Esophagus muscularis mucosa (tissue), 4 donors: ENCODE measurements around the gene UBE2E2.

Source experiments
- CTCF ChIP-seq, 3 experiments: fragments of 200-600 bp in 2 of 3; fragments of 450-650 bp in 1 of 3; sonication (generic) in 2 of 3; IDR thresholded peaks; one replicate each; pipeline ENCODE4 v1.5.1; 2017 to 2019; ENCODE audit warnings: antibody characterized with exemption in 3 of 3, mild to moderate bottlenecking in 2 of 3, moderate library complexity in 1 of 3
- EP300 ChIP-seq: sonication (generic); formaldehyde crosslinking; IDR thresholded peaks from one replicate; pipeline ENCODE4 v1.6.1; 2017; ENCODE audit warnings: antibody characterized with exemption
- POLR2A ChIP-seq: fragments of 450-650 bp; IDR thresholded peaks from one replicate; pipeline ENCODE4 v1.6.1; 2017; ENCODE audit warnings: antibody characterized with exemption, moderate library complexity, mild to moderate bottlenecking, low read depth
- POLR2AphosphoS5 ChIP-seq, 2 donors: sonication (generic); formaldehyde crosslinking; IDR thresholded peaks; one replicate each; pipeline ENCODE4 v1.6.1; 2017; ENCODE audit warnings: antibody characterized with exemption in 2 of 2

GRCh38 chr3:23192816-23193215, 10.3 kb upstream of the UBE2E2 start:
- TF ChIP-seq EP300, result no peak
- no peak for TF ChIP-seq CTCF (IDR thresholded peaks at IDR 0.05)
- TF ChIP-seq POLR2A, result no peak
- TF ChIP-seq POLR2AphosphoS5 (IDR thresholded peaks at IDR 0.05), result no peak
